Activated T-helper 2 cell treated with anti-CD3 and anti-CD28 coated beads, Interferon-gamma antibody, Interleukin-2, Interleukin-4, amounts not matched to agents 10 μg/mL and 5 μg/mL and 100 μg/mL, durations not matched to agents 14 hours and 24 hours and 36 hours (primary cell): ENCODE results near the gene BMP8A. TPM values are rescaled to one million over a fixed set of nuclear protein-coding genes. Genes with fewer than 3 reads are reported as not detected.
"Not testable (repeated sequence)": the region's sequence is repeated elsewhere in the genome, so short reads cannot be mapped to it uniquely, and the experiment has no call there.

Experiments used
- DNase-seq: peaks from one replicate; pipeline ENCODE4 v3.0.0; 2021; ENCODE audit warnings: low spot score
- H3K27ac Mint-ChIP-seq: one replicate; pipeline ENCODE4 v1.8.0; 2021; ENCODE audit warnings: mixed read lengths
- H3K27me3 Mint-ChIP-seq: one replicate; pipeline ENCODE4 v1.8.0; 2021; ENCODE audit warnings: low read depth, mixed read lengths
- H3K36me3 Mint-ChIP-seq: one replicate; pipeline ENCODE4 v1.8.0; 2021; ENCODE audit warnings: low read depth, mixed read lengths
- H3K4me1 Mint-ChIP-seq: one replicate; pipeline ENCODE4 v1.8.0; 2021; ENCODE audit warnings: low read depth, mixed read lengths
- H3K4me3 Mint-ChIP-seq: one replicate; pipeline ENCODE4 v1.8.0; 2021; ENCODE audit warnings: low read depth, mild to moderate bottlenecking, moderate library complexity, mixed read lengths
- H3K9me3 Mint-ChIP-seq: one replicate; pipeline ENCODE4 v1.8.0; 2021; ENCODE audit warnings: mixed read lengths
- intact Hi-C: fragments of 100-400 bp; cut with micrococcal nuclease; formaldehyde crosslinking; loops from one replicate; pipeline ENCODE4 v1.15.1; 2023
- total RNA-seq: library from RNA; stranded (reverse); gene quantifications from 2 replicates; pipeline ENCODE4 v1.2.3, GENCODE V29; 2022

BMP8A gene
- total RNA-seq, 1 donor from 2014 or later = 0.11 TPM

GRCh38 chr1:39467108-39467720 lies 24.2 kb upstream of the BMP8A start:
- peaks cover 73% of the 10 kb centered on the region for H3K36me3 Mint-ChIP-seq
- H3K27ac Mint-ChIP-seq, H3K4me3 Mint-ChIP-seq, DNase-seq, H3K27me3 Mint-ChIP-seq, H3K4me1 Mint-ChIP-seq, intact Hi-C loops, H3K9me3 Mint-ChIP-seq: not testable (repeated sequence)

- Mint-ChIP-seq H3K4me3 (no peak overlapping the region), H3K4me1 (no peaks in the 10 kb centered on the region), H3K27ac (no peak overlapping the region), H3K36me3 (peaks cover 67% of the 10 kb centered on the region), H3K9me3 (no peaks in the 10 kb centered on the region), H3K27me3 (no peaks in the 10 kb centered on the region)
- intact Hi-C loops = no loop called here
- DNase-seq = no peak
Observed at GRCh38 chr1:39469150-39469549, 22.3 kb upstream of the BMP8A start.

- no peaks in the 10 kb centered on the region for H3K27me3 Mint-ChIP-seq
- H3K27ac Mint-ChIP-seq = no peak overlapping the region
- no peaks in the 10 kb centered on the region for H3K9me3 Mint-ChIP-seq
- H3K36me3 Mint-ChIP-seq = peaks cover 58% of the 10 kb centered on the region
- H3K4me1 Mint-ChIP-seq = no peaks in the 10 kb centered on the region
- intact Hi-C loops = no loop called here
- DNase-seq = no peak
- no peak overlapping the region for H3K4me3 Mint-ChIP-seq
Observed at GRCh38 chr1:39470040-39470439, 21.4 kb upstream of the BMP8A start.

- intact Hi-C loops = no loop called here
- H3K27me3 Mint-ChIP-seq = no peaks in the 10 kb centered on the region
- H3K27ac Mint-ChIP-seq = no peak overlapping the region
- H3K4me1 Mint-ChIP-seq = no peaks in the 10 kb centered on the region
- H3K9me3 Mint-ChIP-seq = no peaks in the 10 kb centered on the region
- H3K4me3 Mint-ChIP-seq = no peak overlapping the region
- no peak for DNase-seq
- H3K36me3 Mint-ChIP-seq = peaks cover 43% of the 10 kb centered on the region
Observed at GRCh38 chr1:39472826-39473225, 18.6 kb upstream of the BMP8A start.

GRCh38 chr1:39473324-39473723 lies 18.1 kb upstream of the BMP8A start:
- DNase-seq = no peak
- H3K4me3 Mint-ChIP-seq = no peak overlapping the region
- H3K4me1 Mint-ChIP-seq = no peaks in the 10 kb centered on the region
- no peak overlapping the region for H3K27ac Mint-ChIP-seq
- peaks cover 43% of the 10 kb centered on the region for H3K36me3 Mint-ChIP-seq
- no peaks in the 10 kb centered on the region for H3K9me3 Mint-ChIP-seq
- intact Hi-C loops = no loop called here
- no peaks in the 10 kb centered on the region for H3K27me3 Mint-ChIP-seq

GRCh38 chr1:39474810-39475209 lies 16.6 kb upstream of the BMP8A start:
- Mint-ChIP-seq H3K27ac (no peak overlapping the region), H3K4me1 (no peaks in the 10 kb centered on the region), H3K9me3 (no peaks in the 10 kb centered on the region), H3K27me3 (no peaks in the 10 kb centered on the region), H3K4me3 (no peak overlapping the region), H3K36me3 (peaks cover 39% of the 10 kb centered on the region)
- intact Hi-C loops = no loop called here
- DNase-seq = no peak

- intact Hi-C loops = not testable (repeated sequence)
Observed at GRCh38 chr1:39475551-39475950, 15.9 kb upstream of the BMP8A start.

GRCh38 chr1:39478126-39478915 lies 13.1 kb upstream of the BMP8A start:
- intact Hi-C loops = no loop called here
- peaks cover 44% of the 10 kb centered on the region for H3K36me3 Mint-ChIP-seq

More at GRCh38 chr1:39475551-39475950, 15.9 kb upstream of the BMP8A start:
- not testable (repeated sequence) for DNase-seq, H3K4me1 Mint-ChIP-seq, H3K27me3 Mint-ChIP-seq, H3K4me3 Mint-ChIP-seq, H3K9me3 Mint-ChIP-seq, H3K27ac Mint-ChIP-seq
- H3K36me3 Mint-ChIP-seq = peaks cover 39% of the 10 kb centered on the region

GRCh38 chr1:39481289-39481688 lies 10.1 kb upstream of the BMP8A start:
- Mint-ChIP-seq H3K27me3 (no peaks in the 10 kb centered on the region), H3K9me3 (no peaks in the 10 kb centered on the region), H3K36me3 (peaks cover 54% of the 10 kb centered on the region), H3K27ac (no peak overlapping the region), H3K4me3 (no peak overlapping the region), H3K4me1 (no peaks in the 10 kb centered on the region)
- intact Hi-C loops = no loop called here
- DNase-seq = no peak

More at GRCh38 chr1:39478126-39478915, 13.1 kb upstream of the BMP8A start:
- H3K4me1 Mint-ChIP-seq = no peaks in the 10 kb centered on the region
- DNase-seq = no peak
- H3K27ac Mint-ChIP-seq = no peak overlapping the region
- no peaks in the 10 kb centered on the region for H3K9me3 Mint-ChIP-seq
- no peak overlapping the region for H3K4me3 Mint-ChIP-seq
- no peaks in the 10 kb centered on the region for H3K27me3 Mint-ChIP-seq

- no peak overlapping the region for H3K27ac Mint-ChIP-seq
- DNase-seq = no peak
- H3K27me3 Mint-ChIP-seq = no peaks in the 10 kb centered on the region
- H3K4me1 Mint-ChIP-seq = no peaks in the 10 kb centered on the region
- H3K36me3 Mint-ChIP-seq = peaks cover 56% of the 10 kb centered on the region
- intact Hi-C loops = no loop called here
- H3K9me3 Mint-ChIP-seq = no peaks in the 10 kb centered on the region
- H3K4me3 Mint-ChIP-seq = no peak overlapping the region
Observed at GRCh38 chr1:39483276-39483675, 8.2 kb upstream of the BMP8A start.

GRCh38 chr1:39484564-39484963 lies 6.9 kb upstream of the BMP8A start:
- Mint-ChIP-seq H3K36me3 (peaks cover 47% of the 10 kb centered on the region), H3K4me1 (no peaks in the 10 kb centered on the region), H3K9me3 (no peaks in the 10 kb centered on the region), H3K4me3 (no peak overlapping the region), H3K27me3 (no peaks in the 10 kb centered on the region), H3K27ac (no peak overlapping the region)
- DNase-seq = no peak
- intact Hi-C loops = no loop called here

GRCh38 chr1:39485046-39485803 lies 6.2 kb upstream of the BMP8A start:
- H3K4me1 Mint-ChIP-seq = no peaks in the 10 kb centered on the region
- intact Hi-C loops = no loop called here
- no peak overlapping the region for H3K4me3 Mint-ChIP-seq
- no peak overlapping the region for H3K27ac Mint-ChIP-seq
- no peak for DNase-seq
- H3K9me3 Mint-ChIP-seq = no peaks in the 10 kb centered on the region
- peaks cover 42% of the 10 kb centered on the region for H3K36me3 Mint-ChIP-seq
- H3K27me3 Mint-ChIP-seq = peaks cover 2% of the 10 kb centered on the region

GRCh38 chr1:39488012-39488545 lies 3.4 kb upstream of the BMP8A start:
- Mint-ChIP-seq H3K36me3 (peaks cover 23% of the 10 kb centered on the region), H3K4me3 (no peak overlapping the region), H3K9me3 (no peaks in the 10 kb centered on the region), H3K27ac (no peak overlapping the region), H3K27me3 (peaks cover 15% of the 10 kb centered on the region), H3K4me1 (no peaks in the 10 kb centered on the region)
- intact Hi-C loops = no loop called here
- no peak for DNase-seq
